HG02973 (cell line): Measurements from ENCODE around the gene MROH2A.

Source experiments
- ATAC-seq: cut with Tn5 transposase; IDR thresholded peaks from one replicate; pipeline ENCODE4 v1.9.1; 2021; ENCODE audit warnings: moderate library complexity; ENCODE audit not compliant: unreplicated experiment

MROH2A gene

DNA sequence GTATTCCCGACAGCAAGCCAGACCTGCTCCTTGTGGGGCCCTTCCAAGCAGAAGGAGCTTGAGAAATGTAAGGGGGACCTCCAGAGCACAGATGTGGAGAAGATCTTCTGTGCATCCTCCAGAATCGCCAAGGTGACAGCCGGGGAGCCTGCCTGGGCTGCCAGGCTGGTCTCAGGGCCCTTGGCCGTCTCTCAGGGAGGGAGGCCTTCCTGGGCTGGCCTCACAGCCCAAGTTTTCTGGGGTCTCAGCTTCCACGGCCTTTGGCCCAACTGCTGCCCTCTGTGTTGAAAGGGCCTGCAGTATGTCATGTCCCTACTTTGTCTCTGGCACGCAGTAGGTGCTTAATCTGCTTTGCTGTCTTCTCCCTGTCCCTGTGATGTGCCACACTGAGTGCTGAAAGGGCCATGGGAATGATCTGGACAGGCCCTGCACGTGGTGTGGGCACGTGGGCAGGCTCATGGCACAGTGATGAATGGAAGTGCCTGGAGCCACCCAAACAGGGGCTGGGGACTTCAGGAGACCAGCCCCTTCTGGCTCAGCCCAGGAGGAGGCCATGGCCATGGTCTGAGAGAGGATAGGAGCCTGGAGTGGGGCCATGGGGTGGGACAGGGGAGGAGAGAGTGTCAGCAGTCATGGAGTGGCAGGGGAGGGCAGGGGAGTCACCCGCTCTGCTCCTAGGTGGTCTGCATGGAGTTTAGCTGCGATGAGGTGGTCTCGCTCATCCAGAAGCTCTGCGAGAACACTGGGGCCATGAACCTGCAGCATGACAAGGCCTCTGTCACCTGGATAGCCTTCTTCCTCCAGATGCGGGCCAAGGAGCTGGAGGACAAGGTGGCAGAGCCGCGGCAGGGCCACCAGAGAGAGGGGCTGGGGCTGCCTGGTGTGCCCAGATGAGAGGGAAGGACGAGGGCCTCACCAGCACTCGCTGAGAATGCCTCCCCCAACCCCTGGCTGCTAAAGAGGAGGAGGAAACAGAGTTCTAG is 40.8 kb downstream of the MROH2A start:
- ATAC-seq = no peak

DNA sequence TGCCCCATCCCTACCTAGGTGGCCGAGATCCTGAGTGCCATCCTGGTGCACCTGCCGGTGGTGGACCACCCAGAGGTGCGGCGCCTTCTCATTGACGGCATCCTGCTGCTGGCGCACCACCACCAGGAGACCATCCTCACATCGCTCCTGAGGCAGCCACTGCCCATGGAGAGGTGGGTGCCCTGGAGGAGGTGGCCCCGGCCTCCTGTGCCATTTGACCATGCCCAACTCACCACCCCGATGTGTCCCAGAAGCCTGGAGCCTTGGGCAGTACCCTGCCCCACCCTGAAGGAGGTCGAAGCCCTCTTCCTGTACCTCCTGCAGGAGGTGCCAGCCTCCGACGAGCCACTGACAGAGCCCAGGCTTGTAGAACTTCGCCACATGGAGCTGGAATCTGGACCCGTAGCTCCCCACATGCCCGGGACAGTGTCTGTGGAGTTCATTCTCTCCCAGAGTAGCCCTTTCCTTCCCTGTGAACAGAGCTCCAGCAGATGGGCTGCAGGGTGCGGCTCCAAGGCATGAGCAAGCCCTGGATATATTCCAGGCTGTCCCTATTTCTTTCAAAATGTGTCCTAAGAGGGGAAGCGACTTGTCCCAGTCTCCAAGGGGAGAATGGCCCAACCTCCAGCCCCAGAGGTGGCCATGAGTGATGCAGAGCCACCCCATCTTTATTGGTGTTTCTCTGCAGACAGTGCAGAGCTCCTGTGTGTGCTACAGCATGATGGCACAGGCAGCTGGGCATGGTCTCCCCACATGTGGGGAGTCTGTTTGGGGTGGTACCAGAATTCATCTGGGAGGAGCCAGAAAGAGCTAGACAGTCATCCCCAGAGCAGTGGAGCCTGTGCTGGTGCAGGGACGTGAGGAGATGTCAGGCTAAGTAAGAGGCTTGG is 42.0 kb downstream of the MROH2A start:
- no peak for ATAC-seq

DNA sequence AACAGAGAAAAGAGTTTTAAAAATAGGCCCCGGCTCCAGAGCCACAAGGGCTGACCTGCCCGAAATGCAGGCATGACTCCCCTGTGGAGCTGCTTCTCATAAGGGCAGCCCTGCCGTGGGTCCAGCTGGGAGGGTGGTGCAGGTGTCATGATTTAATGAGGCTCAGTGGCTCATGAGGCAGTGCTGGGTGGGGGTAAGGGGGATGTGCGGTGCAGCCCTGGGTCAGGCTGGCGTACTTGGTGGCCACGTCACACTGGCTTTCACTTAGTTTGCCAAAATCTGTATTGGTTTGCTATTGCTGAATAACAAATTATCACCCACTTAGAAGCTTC is 42.6 kb downstream of the MROH2A start:
- no peak for ATAC-seq

DNA sequence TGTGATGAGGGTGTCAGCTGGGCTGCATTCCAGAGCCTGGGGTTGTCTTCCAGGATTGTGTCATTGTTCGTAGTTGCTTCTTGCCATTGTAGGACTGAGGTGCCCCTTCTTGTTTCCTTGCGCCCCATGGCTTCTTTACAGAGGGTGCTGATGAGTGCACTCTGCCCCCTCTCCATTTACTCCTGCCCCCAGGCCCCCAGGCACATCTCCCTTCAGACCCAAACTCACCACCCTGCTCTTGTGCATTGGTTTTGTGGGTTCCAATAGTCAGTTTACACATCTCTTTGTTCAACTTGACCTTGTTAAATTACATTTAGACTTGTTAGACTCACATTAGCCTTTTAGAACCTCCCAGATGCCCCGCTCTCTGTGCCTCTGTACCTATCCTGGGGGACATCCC is 43.1 kb downstream of the MROH2A start:
- ATAC-seq = no peak

DNA sequence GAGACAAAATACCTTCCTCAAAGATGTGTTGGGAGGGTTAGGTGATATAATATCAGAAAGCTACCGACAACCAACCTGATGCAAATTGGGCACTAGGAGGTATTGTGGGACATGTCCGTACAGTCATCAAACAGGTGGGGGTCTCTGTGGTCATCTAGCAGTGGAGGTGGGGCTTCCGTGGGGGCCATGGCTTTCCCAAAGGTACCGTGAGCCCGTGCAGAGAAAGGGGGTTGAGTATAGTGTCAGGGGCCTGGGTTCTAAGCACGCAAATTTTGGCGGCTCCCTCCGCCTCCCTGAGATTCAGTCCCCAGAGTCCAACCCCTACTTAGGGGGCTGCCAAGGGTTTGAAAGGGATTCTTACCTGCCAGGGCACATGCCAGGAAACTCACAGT is 43.6 kb downstream of the MROH2A start:
- no peak for ATAC-seq

DNA sequence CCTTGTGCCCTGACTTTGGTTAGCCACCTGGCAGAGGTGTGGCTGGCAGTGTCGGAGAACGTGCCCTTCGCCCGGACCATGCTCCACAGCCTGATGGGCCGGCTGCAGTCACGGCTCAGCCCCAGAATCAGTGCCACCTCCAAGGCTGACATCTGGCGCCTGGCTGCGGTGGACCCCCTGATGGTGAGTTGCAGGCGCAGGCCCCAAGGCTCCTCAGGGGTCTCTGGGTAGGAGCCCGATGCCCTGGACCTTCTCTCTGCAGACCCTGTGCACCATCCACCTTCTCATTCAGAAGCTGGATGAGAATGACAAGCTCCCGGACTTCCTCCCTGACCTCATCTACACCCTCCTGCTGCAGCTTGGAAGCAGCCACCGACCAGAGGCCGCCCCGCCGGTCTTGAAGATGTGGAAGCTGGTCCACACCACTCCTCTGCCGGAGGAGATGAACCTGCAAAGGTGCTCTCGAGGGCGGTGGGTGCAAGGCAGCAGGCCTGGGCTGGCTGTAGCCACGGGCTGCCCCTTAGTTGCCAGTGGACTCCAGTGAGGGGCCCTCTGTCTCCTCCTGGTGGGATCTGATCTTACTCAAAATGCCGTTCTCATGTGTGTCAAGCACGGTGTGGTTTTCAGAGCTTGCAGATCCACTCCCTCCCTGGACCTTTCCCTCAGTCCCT is 44.1 kb downstream of the MROH2A start:
- ATAC-seq = no peak

DNA sequence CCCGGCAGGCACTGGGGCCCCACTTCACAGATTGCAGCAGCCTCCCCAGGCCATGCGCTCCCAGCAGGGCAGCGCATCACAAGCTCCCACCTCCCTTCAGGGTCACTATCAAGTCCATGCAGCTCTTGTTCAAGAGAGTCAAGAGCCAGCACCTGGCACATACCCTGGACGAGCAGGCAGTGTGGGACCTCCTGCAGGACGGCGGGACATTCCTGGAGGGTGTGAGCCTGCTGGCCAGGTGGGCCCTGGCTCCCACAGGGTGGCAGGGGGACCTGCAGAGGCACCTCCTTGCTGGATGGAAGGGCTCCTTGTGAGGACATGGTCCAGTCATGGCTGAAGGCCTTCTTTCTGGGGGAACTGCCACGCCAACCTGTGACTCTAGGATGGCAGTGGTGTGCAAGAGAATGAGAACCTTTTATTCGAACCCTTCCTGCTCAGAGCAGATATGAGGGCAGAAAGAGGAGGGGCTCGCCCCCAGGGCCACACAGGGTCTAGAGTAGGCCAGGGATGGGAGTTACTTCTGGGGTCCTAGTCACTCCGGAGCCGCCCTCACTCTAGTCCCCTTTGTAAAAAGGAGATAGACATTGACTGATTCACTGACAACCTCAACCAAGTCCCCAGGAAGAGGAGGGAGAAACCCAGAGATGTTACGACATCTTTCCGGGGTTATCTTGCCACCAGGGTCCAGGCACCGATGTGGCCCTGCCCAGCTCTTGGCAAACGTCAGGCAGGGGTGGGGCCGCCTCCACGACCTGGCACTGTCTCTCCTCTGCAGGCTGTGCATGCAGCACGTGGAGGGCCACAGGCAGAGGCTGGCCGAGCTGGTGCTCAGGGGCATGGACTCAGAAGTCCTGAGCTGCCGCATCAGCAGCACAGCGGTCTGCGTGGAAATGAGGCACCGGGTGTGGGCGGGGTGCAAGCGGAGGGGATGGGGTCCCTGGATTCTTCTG is 44.9 kb downstream of the MROH2A start:
- no peak for ATAC-seq

DNA sequence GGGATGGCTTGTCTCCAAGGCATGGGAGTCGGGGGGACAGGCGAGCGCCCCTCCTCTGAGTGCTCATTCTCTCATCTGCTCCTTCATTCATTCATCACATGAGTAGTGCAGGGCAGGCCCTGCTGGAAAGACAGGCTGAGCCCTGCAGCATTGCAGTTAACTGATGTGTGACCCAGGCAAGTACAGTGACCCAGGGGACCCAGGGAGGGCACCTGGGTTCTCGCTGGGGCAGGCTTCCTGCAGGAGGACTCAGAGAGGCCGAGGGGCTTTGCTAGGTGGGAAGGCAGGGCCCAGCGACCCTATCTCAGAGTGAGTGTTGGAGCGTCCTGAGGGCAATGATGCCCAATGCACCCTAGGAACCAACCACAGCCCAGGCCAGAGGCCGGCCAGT is 45.6 kb downstream of the MROH2A start:
- no peak for ATAC-seq

DNA sequence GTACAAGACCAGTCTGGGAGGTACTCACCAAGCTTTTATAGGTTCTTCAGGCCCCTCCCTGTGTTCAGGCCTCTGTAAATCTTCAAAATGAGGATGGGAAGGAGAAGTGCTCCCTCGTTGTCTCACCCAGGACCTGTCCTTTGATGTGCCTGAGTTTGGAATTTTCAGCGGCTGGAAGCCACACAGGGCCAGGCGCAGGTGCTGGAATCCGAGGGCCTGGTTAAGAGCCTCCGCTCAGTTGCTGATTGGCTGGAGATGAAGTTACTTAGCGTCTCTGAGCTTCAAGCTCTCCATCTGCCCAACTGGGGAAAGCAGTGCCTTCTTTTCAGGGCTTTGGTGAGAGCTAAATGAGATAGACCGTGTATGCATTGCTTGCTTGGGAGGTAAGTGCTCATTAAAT is 46.2 kb downstream of the MROH2A start:
- no peak for ATAC-seq

DNA sequence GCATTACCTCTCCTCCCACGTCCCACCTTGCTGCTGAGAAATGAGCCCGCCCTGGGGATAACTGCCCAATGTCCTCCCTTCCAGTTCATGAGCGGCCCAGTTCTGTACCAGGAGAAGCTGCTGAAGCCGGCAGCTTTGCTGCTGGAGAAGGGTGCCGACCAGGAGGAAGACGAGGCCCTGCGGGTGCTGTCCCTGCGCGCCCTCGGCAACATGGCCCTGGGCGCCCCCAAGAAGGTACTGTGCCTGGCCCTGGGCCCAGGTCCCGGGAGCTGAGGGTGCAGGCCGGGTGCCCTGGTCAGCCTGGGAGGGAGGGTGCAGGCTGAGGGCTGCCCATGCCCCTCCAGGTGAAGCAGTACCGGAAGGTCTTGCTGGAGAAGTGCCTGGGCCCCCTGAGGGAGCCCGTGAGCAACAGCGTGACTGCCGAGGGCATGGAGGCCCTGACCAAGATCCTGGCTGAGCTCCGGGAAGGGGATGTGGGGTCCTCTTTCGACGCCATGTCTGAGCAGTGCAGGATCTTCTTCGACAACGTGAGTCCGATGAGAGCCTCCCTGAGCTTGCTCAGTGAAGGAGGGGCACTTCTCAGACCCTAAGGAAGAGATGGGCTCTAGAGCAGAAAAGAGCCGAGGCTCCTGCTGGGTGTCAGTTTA is 50.5 kb downstream of the MROH2A start:
- ATAC-seq = no peak

DNA sequence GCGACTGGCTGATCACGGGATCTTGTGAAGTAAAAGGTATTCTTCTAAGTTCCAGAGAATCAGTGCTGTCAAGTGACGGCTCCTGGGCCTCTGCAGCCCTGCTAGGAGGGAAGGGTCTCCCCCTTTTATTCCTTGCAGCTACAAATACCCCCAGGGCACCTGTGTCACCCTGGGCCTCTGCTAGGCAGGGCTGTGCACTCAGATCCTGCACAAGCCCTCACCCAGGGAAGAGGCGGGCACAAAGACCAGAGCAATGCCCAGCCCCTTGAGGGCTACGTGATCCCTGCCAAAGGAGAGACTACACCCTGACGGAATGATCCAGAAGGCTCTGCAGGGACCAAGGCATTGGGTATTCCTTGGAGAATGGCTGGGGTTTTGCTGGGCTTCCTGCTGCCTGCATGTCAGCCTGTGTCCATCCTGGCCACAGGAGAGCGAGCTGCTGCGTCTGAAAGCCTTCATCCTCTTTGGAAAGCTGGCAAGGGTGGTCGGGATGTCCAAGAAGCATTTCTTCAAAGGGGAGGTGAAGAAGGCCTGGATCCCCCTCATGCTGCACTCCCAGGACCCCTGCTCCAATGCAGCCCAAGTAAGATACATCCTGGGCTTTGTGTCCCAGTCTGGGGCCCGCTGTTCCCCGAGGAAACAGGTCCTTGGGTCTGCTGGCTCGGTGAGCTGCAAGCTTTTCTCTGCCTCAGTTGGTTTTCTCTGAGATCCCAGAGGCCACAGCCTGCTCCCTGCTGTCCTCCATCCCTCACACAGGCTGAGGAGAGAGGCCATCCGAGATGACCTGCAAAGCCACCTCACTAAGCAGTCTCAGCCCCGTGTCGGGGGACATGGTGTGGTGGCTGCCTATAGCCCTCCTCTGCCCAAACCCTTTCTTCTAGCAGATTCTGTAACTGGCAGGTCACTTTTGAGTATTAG is 51.3 kb downstream of the MROH2A start:
- ATAC-seq = no peak

DNA sequence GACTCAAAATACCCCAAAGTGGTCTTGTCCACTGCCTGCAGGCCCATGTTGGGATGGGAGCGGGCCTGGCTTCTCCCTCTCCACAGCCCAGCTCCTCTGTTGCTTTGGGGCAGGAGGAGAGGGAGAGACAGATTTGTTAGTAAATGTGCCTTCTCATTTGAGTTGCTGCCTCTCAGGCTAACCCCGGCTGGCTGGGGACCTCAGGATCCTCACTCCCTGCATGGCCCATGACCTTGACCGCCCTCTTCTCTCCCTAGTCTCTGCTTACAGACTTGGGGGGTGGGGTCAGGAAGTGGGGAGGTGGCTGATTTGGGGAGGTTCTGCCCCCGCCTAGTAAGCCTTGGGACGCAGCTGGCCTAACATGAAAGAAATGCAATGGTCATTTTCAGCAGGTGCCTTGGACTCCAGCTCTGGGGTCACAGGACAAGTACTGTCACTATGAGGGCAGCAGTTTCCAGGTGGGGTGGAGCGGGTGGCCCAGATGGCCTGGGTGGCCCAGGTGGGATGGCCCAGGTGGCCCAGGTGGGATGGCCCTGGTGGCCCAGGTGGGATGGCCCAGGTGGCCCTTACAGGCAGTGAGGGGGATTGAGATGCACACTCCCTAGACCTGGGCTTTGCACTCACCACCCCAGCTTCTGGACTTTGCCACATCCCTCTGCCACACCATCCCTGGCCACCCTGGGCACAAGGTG is 52.1 kb downstream of the MROH2A start:
- ATAC-seq = no peak

DNA sequence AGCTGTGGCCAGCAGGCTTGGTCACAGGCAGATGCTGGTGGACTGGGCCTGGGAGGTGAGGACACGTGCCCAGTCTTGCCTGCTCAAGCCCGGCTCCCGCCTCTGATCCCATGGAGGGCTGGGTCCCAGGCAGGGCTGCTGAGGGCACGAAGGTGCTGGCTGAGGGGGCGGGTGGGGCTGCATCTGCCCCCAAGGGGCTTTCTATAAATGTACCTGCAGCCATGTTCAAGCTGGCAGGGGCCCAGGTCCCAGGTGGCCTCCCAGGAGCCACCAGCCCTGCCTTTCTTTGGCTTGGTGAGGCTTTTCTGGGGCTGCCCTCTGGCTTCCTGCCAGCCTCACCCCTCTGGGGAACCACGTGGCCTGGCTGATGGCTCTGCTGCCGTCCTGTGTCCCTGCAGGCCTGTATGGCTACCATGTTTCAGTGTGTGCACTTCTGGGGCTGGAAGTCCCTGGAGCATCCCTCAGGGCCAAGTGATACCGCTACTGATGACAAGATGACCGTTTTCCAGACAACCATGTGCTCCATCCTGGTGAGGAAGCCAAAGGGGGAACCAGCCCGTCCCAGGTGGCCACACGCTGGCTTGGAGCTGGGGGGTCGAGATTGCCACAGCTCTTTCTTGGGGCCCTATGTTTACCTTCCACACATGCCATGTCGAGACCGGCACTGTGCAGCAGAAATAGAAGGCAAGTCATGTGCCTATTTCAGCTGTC is 53.0 kb downstream of the MROH2A start:
- ATAC-seq = no peak

DNA sequence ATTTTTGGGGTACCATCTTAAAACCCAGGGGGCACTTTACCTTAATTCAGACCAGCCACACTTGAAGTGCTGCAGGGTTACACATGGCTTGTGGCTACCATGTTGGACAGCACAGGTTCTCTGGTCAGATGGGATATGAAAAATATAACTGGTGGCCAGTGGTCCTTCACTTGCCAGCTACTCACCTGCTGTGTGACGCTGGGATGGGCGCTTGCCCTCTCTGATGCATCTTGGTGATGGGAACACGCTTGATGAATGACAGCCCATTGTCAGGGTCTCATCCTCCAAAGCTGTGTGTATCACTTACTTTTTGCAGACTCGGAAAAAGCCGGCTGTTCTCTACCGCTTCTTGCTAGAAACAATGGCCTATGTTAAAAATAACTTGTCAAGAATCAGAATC is 53.7 kb downstream of the MROH2A start:
- ATAC-seq = no peak

DNA sequence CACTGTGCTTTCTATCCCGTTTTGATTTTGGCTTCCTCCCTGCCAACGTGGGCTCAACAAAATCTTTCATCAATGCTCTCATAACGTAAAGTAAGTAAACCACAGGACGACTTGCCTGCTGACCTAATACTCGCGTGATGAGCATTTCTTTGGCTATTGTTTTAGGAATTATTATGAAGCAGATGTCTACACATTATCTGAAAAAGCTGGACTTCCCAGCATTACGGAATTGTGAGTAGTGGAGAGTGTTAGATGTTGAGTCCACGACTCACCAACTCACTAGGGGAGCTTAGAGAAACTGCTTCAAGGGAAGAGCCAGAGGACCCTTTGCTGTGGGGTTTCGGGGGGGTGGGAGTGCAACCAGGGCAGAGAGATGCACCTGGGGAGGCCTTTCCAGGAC is 54.3 kb downstream of the MROH2A start:
- no peak for ATAC-seq

DNA sequence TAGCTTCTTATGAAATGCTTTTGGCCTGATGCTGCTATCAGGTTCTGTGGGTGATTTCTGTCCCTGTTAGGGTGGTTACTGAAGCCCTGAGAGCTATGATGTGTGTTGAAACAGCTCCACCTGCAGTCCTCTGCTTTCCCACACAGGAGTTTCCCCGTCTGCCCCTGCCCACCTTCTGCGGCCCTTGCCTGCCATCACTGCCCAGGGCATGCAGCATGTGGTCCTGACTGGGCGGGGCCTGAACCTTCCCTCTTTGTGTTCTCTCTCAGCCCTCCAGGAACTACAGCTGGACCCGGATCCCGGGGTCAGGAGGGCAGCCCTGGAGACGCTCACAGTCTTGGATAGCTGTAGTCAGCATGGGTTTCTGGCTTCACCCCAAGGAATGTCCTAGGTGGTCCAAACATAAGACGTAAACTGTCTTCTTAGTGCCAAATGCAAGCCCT is 54.8 kb downstream of the MROH2A start:
- ATAC-seq = no peak

DNA sequence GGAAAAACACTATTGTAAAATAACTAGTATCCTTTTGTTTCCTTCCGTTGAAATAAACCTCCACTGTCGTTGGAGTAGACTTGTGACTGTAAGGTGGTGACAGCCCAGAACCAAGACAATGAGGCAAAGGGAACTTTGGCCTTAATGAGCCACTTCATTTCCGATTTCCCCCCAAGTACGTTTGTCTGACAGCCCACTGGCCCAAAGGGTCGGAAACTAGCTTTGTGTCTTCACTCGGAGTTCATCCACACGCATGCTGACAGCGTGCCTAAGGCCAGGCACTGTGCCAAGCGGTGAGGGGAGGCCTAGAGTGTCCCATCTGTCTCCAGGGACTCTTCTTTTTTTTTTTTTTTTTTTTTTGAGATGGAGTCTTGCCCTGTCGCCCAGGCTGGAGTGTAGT is 55.2 kb downstream of the MROH2A start:
- ATAC-seq = no peak
